Astrocyte (in vitro differentiated cells and primary cell): ENCODE results near the gene NLN. TPM values are rescaled to one million over a fixed set of nuclear protein-coding genes. Genes with fewer than 3 reads are reported as not detected.

ENCODE experiments used
- DNase-seq: peaks from one replicate; pipeline ENCODE4 v3.0.0-alpha.2; 2010; ENCODE audit warnings: low read depth
- FAIRE-seq: peaks from 2 replicates; lab custom pipeline; 2011; peaks lifted over from hg19 to GRCh38; lab: Jason Lieb, UNC
- H2AFZ ChIP-seq: 2 replicates; pipeline ENCODE4 v1.6.0; 2012; ENCODE audit warnings: low read depth, low read length, inconsistent platforms
- H3K27ac ChIP-seq: 2 replicates; pipeline ENCODE4 v1.5.1; 2011; ENCODE audit warnings: low read depth, low read length, inconsistent platforms
- H3K27me3 ChIP-seq: 2 replicates; pipeline ENCODE4 v1.6.0; 2011; ENCODE audit warnings: low read length, inconsistent platforms; ENCODE audit not compliant: insufficient read depth
- H3K36me3 ChIP-seq: 2 replicates; pipeline ENCODE4 v1.5.1; 2011; ENCODE audit warnings: low read length, inconsistent platforms; ENCODE audit not compliant: insufficient read depth
- H3K4me1 ChIP-seq: 2 replicates; pipeline ENCODE4 v1.5.1; 2011; ENCODE audit warnings: low read length, inconsistent platforms; ENCODE audit not compliant: insufficient read depth
- H3K4me2 ChIP-seq: 2 replicates; pipeline ENCODE4 v1.6.0; 2012; ENCODE audit warnings: low read length, inconsistent platforms
- H3K4me3 ChIP-seq: 2 replicates; pipeline ENCODE4 v1.5.1; 2011; ENCODE audit warnings: low read depth, mild to moderate bottlenecking, low read length, inconsistent platforms; ENCODE audit not compliant: insufficient read depth
- H3K79me2 ChIP-seq: 2 replicates; pipeline ENCODE4 v1.6.0; 2012; ENCODE audit warnings: mild to moderate bottlenecking, low read length, inconsistent platforms; ENCODE audit not compliant: insufficient read depth
- H3K9ac ChIP-seq: 2 replicates; pipeline ENCODE4 v1.6.0; 2012; ENCODE audit warnings: mild to moderate bottlenecking, low read length, inconsistent platforms
- H3K9me3 ChIP-seq: 2 replicates; pipeline ENCODE4 v1.5.1; 2012; ENCODE audit warnings: low read depth, mild to moderate bottlenecking, low read length, inconsistent platforms; ENCODE audit not compliant: insufficient read depth
- H4K20me1 ChIP-seq: 2 replicates; pipeline ENCODE4 v1.6.0; 2012; ENCODE audit warnings: low read length, inconsistent platforms; ENCODE audit not compliant: insufficient read depth
- H3K27ac Mint-ChIP-seq: one replicate; pipeline ENCODE4 v1.8.0; 2021; ENCODE audit warnings: mild to moderate bottlenecking, mixed read lengths; ENCODE audit not compliant: unreplicated experiment
- H3K27me3 Mint-ChIP-seq: one replicate; pipeline ENCODE4 v1.8.0; 2021; ENCODE audit warnings: low read depth, mixed read lengths; ENCODE audit not compliant: unreplicated experiment
- H3K36me3 Mint-ChIP-seq: one replicate; pipeline ENCODE4 v1.8.0; 2021; ENCODE audit warnings: low read depth, mixed read lengths; ENCODE audit not compliant: unreplicated experiment
- H3K4me1 Mint-ChIP-seq: one replicate; pipeline ENCODE4 v1.8.0; 2021; ENCODE audit warnings: low read depth, mixed read lengths; ENCODE audit not compliant: unreplicated experiment
- H3K4me3 Mint-ChIP-seq: one replicate; pipeline ENCODE4 v1.8.0; 2021; ENCODE audit warnings: mild to moderate bottlenecking, moderate library complexity, mixed read lengths; ENCODE audit not compliant: unreplicated experiment
- H3K9me3 Mint-ChIP-seq: one replicate; pipeline ENCODE4 v1.8.0; 2021; ENCODE audit warnings: mild to moderate bottlenecking, mixed read lengths; ENCODE audit not compliant: unreplicated experiment
- EZH2 ChIP-seq: IDR thresholded peaks from 2 replicates; pipeline ENCODE4 v1.6.1; 2012; ENCODE audit warnings: mild to moderate bottlenecking, low read length, inconsistent platforms; ENCODE audit not compliant: insufficient read depth
- total RNA-seq: library from RNA; stranded (reverse); gene quantifications from 2 replicates; pipeline ENCODE4 v1.2.1, GENCODE V29; 2021
- TF ChIP-seq, protein P1 (sequence below): IDR thresholded peaks from 2 replicates; pipeline ENCODE4 v1.5.1; 2011; ENCODE audit warnings: low read depth, mild to moderate bottlenecking, inconsistent platforms, low read length, moderate library complexity; ENCODE audit not compliant: insufficient read depth

Gene NLN
- total RNA-seq, 1 donor from 2014 or later = 65.2 TPM

DNA sequence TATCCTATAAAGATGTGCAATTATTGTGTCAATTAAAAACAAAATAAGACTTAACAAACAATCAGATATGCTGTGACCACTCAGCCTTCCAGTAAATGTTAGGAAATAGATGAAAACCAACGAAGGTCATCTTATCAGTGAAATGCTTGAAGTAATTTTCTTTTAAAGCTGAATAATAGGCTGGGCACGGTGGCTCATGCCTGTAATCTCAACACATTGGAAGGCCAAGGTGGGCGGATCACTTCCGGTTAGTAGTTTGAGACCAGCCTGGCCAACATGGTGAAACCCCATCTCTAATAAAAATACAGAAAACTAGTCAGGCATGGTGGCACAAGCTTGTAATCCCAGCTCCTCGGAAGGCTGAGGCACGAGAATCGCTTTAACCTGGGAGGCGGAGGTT is 31.2 kb downstream of the NLN start:
- H3K4me1 Mint-ChIP-seq = peaks cover 12% of the 10 kb centered on the region
- H3K27me3 Mint-ChIP-seq = no peaks in the 10 kb centered on the region
- no peaks in the 10 kb centered on the region for H3K9me3 Mint-ChIP-seq
- Histone ChIP-seq H3K9ac (no peak overlapping the region), H3K4me1 (no peaks in the 10 kb centered on the region), H3K4me3 (no peak overlapping the region), H3K27ac (no peak overlapping the region), H3K4me2 (no peak overlapping the region), H3K79me2 (peaks cover 80% of the 10 kb centered on the region), H2AFZ (no peak overlapping the region), H3K27me3 (no peaks in the 10 kb centered on the region), H3K9me3 (no peaks in the 10 kb centered on the region), H4K20me1 (peaks cover 50% of the 10 kb centered on the region), H3K36me3 (no peaks in the 10 kb centered on the region)
- FAIRE-seq (no peak), DNase-seq (peak; percentile 12)
- no peak for TF ChIP-seq EZH2
- TF ChIP-seq, protein P1, sequence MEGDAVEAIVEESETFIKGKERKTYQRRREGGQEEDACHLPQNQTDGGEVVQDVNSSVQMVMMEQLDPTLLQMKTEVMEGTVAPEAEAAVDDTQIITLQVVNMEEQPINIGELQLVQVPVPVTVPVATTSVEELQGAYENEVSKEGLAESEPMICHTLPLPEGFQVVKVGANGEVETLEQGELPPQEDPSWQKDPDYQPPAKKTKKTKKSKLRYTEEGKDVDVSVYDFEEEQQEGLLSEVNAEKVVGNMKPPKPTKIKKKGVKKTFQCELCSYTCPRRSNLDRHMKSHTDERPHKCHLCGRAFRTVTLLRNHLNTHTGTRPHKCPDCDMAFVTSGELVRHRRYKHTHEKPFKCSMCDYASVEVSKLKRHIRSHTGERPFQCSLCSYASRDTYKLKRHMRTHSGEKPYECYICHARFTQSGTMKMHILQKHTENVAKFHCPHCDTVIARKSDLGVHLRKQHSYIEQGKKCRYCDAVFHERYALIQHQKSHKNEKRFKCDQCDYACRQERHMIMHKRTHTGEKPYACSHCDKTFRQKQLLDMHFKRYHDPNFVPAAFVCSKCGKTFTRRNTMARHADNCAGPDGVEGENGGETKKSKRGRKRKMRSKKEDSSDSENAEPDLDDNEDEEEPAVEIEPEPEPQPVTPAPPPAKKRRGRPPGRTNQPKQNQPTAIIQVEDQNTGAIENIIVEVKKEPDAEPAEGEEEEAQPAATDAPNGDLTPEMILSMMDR = no peak
- no peak overlapping the region for H3K4me3 Mint-ChIP-seq
- no peak overlapping the region for H3K27ac Mint-ChIP-seq
- no peaks in the 10 kb centered on the region for H3K36me3 Mint-ChIP-seq

DNA sequence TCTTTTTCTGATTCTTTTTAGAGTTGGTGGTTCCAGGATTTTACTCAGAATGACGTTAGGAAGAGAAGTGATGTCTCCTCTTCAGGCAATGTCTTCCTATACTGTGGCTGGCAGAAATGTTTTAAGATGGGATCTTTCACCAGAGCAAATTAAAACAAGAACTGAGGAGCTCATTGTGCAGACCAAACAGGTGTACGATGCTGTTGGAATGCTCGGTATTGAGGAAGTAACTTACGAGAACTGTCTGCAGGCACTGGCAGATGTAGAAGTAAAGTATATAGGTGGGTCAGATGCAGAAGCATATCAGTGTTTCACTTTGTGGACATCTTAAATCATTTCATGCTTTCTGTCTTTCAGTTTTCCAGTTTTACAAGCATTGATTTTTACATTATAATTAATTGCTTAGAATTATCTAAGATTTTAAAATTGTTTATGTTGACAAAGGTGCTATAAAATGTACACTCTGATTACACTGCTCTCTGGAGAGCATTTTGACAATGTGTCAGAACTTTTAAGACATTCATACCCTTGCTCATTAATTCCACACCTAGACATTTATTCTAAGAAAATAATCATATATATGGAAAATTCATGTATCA is 36.6 kb downstream of the NLN start:
- no peak for FAIRE-seq
- H4K20me1 ChIP-seq = peaks cover 25% of the 10 kb centered on the region

More for the DNA sequence above, 36.6 kb downstream of the NLN start:
- Histone ChIP-seq H3K9me3 (no peaks in the 10 kb centered on the region), H3K79me2 (peaks cover 29% of the 10 kb centered on the region), H3K9ac (no peak overlapping the region), H3K27ac (no peak overlapping the region), H3K4me1 (peaks cover 5% of the 10 kb centered on the region), H3K4me3 (no peak overlapping the region), H2AFZ (no peak overlapping the region), H3K36me3 (peaks cover 10% of the 10 kb centered on the region), H3K4me2 (no peak overlapping the region), H3K27me3 (no peaks in the 10 kb centered on the region)
- Mint-ChIP-seq H3K27ac (no peak overlapping the region), H3K36me3 (peaks cover 3% of the 10 kb centered on the region), H3K9me3 (no peaks in the 10 kb centered on the region), H3K27me3 (no peaks in the 10 kb centered on the region), H3K4me3 (no peak overlapping the region), H3K4me1 (no peaks in the 10 kb centered on the region)
- no peak for DNase-seq
- TF ChIP-seq EZH2 = no peak
- TF ChIP-seq, protein P1 = no peak
